ENCODE data around the gene NDUFB10.
"Not testable (repeated sequence)": the region's sequence is repeated elsewhere in the genome, so short reads cannot be mapped to it uniquely, and the experiment has no call there.

Gene NDUFB10

DNA sequence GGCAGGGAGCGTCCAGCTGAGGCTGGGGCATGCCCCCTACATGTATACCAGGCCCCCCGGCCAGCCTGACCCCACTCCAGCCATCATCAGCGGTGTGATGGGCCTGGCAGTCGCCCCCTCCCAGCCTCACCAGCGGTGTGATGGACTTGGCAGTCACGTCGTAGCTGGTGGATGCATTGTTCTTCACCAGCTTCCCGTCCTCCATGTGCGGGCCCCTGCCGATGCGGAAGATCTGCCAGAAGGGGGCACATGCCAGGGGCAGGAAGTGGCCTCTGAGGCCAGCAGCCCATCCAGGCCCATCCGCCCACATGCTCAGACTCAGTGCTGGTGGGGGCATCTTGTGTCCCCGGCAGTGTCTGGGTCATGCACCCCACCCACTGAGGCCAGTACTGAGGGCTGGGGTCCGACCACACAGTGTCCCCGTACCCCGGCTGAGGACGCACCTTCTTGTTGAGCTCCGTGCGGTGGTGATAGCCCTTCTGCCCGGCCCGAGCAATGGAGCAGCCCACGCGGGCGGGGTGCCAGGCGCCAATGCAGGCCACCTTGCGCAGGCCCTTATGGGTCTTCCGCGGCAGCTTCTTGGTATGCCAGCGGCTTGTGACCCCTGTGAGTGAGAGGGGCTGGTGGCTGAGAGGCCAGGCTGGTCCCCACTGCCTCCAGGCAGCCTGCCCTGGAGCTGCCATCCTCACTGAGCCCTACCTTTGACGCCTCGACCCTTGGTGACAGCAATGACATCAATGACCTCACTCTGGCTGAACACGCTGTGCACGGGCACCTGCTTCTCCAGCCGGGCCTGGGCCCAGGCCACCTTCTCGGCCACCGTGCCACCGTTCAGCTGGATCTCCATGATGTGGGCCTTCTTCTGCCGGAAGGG is 12.6 kb upstream of the NDUFB10 start:
- H3K4me3 ChIP-seq (ENCODE audit: low read depth, low read length), result no peak overlapping the region
- in situ Hi-C loops (cut with HindIII; ENCODE audit: low sequenced_read_pairs), result no loop called here
- TF ChIP-seq, protein P1, sequence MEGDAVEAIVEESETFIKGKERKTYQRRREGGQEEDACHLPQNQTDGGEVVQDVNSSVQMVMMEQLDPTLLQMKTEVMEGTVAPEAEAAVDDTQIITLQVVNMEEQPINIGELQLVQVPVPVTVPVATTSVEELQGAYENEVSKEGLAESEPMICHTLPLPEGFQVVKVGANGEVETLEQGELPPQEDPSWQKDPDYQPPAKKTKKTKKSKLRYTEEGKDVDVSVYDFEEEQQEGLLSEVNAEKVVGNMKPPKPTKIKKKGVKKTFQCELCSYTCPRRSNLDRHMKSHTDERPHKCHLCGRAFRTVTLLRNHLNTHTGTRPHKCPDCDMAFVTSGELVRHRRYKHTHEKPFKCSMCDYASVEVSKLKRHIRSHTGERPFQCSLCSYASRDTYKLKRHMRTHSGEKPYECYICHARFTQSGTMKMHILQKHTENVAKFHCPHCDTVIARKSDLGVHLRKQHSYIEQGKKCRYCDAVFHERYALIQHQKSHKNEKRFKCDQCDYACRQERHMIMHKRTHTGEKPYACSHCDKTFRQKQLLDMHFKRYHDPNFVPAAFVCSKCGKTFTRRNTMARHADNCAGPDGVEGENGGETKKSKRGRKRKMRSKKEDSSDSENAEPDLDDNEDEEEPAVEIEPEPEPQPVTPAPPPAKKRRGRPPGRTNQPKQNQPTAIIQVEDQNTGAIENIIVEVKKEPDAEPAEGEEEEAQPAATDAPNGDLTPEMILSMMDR (IDR thresholded peaks at IDR 0.05; ENCODE audit: low read depth, low read length, missing control alignments), result no peak
- DNase-seq (ENCODE audit: low read depth), result no peak

DNA sequence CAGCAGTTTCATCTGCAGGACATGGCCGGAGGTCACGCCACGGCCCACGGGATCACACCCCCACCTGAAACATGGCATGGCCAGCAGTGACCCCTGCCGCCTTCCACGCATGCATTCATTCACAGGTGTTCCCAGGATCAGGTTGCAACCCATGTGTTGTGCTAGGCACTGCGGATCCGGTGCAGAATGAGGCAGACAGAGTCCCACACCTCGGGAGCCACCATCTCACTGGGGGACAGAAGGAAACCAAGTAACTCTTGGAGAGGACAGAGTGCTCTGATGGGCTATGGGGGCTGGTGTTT is 12.0 kb upstream of the NDUFB10 start:
- TF ChIP-seq, protein P1 (IDR thresholded peaks at IDR 0.05; ENCODE audit: low read depth, low read length, missing control alignments), result no peak
- in situ Hi-C loops (cut with HindIII; ENCODE audit: low sequenced_read_pairs), result no loop called here
- no peak overlapping the region for H3K4me3 ChIP-seq (ENCODE audit: low read depth, low read length)
- no peak for DNase-seq (ENCODE audit: low read depth)

DNA sequence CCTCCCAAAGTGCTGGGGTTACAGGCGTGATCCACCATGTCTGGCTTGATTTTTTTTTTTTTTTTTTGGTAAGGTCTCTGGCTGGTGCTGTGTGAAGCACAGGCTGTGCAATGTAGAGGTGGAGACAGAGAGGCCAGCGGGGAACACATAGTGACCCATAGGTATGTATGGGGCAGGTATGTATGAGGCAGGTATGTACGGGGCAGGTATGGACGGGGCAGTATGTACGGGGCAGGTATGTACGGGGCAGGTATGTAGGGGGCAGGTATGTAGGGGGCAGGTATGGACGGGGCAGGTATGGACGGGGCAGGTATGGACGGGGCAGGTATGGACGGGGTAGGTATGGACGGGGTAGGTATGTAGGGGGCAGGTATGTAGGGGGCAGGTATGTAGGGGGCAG is 9.8 kb upstream of the NDUFB10 start:
- TF ChIP-seq, protein P1 (IDR thresholded peaks at IDR 0.05; ENCODE audit: low read depth, low read length, missing control alignments), result no peak
- H3K4me3 ChIP-seq (ENCODE audit: low read depth, low read length), result no peak overlapping the region
- in situ Hi-C loops (cut with HindIII; ENCODE audit: low sequenced_read_pairs), result no loop called here
- DNase-seq (ENCODE audit: low read depth), result no peak

DNA sequence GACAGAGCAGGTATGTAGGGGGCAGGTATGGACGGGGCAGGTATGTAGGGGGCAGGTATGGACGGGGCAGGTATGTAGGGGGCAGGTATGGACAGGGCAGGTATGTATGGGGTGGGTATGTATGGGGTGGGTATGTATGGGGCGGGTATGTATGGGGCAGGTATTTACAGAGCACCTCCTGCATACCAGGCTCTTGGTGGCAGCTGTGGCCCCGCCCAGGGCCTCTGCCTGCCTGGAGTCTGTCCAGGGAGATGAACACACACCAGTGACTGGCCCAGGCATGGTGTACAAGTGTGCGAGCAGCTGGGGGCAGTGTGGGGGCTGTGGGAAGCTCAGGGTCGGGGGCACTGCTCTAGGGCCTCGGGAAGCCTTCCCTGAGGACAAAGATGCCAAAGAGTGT is 9.3 kb upstream of the NDUFB10 start:
- TF ChIP-seq, protein P1 (IDR thresholded peaks at IDR 0.05; ENCODE audit: low read depth, low read length, missing control alignments), result no peak
- no peak for DNase-seq (ENCODE audit: low read depth)
- in situ Hi-C loops (cut with HindIII; ENCODE audit: low sequenced_read_pairs), result no loop called here
- H3K4me3 ChIP-seq (ENCODE audit: low read depth, low read length), result no peak overlapping the region

DNA sequence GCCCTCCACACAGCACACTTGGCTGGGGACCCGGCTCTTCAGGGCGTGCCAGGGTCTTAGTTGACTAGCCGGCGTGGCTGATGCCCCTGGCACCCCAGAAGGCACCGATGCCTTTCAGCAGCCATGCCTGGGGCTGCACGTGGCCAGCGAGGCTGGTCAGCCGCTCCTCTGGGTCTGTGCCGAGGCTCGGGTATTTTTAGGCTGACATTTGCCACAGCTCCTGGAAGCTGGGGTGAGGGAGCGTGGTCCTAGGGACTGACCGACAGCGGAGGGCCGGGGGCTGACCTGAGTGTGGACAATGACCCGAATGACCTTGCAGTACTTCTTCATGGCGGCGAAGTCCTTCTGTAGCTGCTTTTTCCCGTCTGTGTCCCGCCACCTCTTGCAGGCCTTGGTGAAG is 8.8 kb upstream of the NDUFB10 start:
- DNase-seq (ENCODE audit: low read depth), result no peak
- in situ Hi-C loops (cut with HindIII; ENCODE audit: low sequenced_read_pairs), result no loop called here
- no peak overlapping the region for H3K4me3 ChIP-seq (ENCODE audit: low read depth, low read length)
- TF ChIP-seq, protein P1 (IDR thresholded peaks at IDR 0.05; ENCODE audit: low read depth, low read length, missing control alignments), result no peak

DNA sequence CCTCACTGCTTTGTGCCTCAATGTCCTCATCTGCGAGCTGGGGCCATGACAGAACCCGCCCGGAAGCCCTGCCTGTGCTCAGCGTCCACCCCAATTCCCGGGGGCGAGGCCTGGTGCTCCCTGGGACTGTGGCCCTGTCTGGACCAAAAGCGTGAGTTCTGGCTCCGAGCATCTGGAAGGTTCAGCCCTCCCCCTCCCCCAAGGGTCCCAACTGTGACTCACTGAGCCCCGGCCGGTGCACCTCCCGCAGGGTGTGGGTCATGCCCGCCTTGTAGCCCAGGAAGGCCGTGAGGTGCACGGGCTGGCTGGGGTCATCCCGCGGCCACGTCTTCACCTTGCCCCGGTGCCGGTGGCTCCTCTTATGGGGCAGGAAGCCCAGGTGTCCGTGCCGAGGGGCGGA is 5.6 kb upstream of the NDUFB10 start:
- H3K4me3 ChIP-seq (ENCODE audit: low read depth, low read length), result no peak overlapping the region
- in situ Hi-C loops (cut with HindIII; ENCODE audit: low sequenced_read_pairs), result no loop called here
- DNase-seq (ENCODE audit: low read depth), result no peak
- TF ChIP-seq, protein P1 (IDR thresholded peaks at IDR 0.05; ENCODE audit: low read depth, low read length, missing control alignments), result no peak

DNA sequence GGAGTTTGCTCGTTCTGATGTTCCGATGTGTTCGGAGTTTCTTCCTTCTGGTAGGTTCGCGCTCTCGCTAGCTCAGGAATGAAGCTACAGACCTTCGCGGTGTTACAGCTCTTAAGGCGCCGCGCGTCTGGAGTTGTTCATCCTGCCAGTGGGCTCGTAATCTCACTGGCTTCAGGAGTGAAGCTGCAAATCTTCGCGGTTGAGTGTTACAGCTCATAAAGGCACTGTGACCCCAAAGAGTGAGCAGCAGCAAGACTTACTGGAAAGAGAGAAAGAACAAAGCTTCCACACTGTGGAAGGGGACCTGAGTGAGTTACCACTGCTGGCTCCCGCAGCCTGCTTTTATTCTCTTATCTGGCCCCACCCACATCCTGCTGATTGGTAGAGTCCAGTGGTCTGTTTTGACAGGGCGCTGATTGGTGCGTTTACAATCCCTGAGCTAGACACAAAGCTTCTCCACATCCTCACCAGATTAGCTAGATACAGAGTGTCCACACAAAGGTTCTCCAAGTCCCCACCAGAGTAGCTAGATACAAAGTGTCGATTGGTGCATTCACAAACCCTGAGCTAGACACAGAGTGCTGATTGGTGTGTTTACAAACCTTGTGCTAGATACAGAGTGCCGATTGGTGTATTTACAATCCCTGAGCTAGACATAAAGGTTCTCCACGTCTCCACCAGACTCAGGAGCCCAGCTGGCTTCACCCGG is 1.8 kb upstream of the NDUFB10 start:
- in situ Hi-C loops (cut with HindIII; ENCODE audit: low sequenced_read_pairs); H3K4me3 ChIP-seq (ENCODE audit: low read depth, low read length); DNase-seq (ENCODE audit: low read depth): not testable (repeated sequence)

DNA sequence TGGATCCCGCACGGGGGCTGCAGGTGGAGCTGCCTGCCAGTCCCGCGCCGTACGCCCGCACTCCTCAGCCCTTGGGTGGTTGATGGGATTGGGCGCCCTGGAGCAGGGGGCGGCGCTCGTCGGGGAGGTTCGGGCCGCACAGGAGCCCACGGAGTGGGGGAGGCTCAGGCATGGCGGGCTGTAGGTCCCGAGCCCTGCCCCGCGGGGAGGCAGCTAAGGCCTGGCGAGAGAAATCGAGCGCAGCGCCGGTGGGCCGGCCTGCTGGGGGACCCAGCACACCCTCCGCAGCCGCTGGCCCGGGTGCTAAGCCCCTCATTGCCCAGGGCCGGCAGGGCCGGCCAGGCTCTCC is 1.2 kb upstream of the NDUFB10 start:
- in situ Hi-C loops (cut with HindIII; ENCODE audit: low sequenced_read_pairs); H3K4me3 ChIP-seq (ENCODE audit: low read depth, low read length); DNase-seq (ENCODE audit: low read depth): not testable (repeated sequence)
